Activated naive CD4-positive, alpha-beta T cell treated with anti-CD3 and anti-CD28 coated beads for 36 hours (primary cell): ENCODE data around the gene MPHOSPH9. TPM values are rescaled to one million over a fixed set of nuclear protein-coding genes. Genes with fewer than 3 reads are reported as not detected.

Experiments used
- CTCF ChIA-PET: fragments of 350-600 bp; sonication (Branson Sonifier 250); formaldehyde crosslinking; loops from one replicate; lab custom pipeline; 2021; ENCODE audit warnings: antibody characterized with exemption; lab: Charles Lee
- DNase-seq: peaks from one replicate; pipeline ENCODE4 v3.0.0-alpha.2; 2020
- H3K27ac Mint-ChIP-seq: one replicate; pipeline ENCODE4 v1.8.0; 2021; ENCODE audit warnings: mild to moderate bottlenecking, mixed read lengths
- H3K27me3 Mint-ChIP-seq: one replicate; pipeline ENCODE4 v1.8.0; 2021; ENCODE audit warnings: low read depth, mixed read lengths
- H3K36me3 Mint-ChIP-seq: one replicate; pipeline ENCODE4 v1.8.0; 2021; ENCODE audit warnings: low read depth, mixed read lengths
- H3K4me1 Mint-ChIP-seq: one replicate; pipeline ENCODE4 v1.8.0; 2021; ENCODE audit warnings: low read depth, mixed read lengths
- H3K4me3 Mint-ChIP-seq: one replicate; pipeline ENCODE4 v1.8.0; 2021; ENCODE audit warnings: mild to moderate bottlenecking, moderate library complexity, mixed read lengths
- H3K9me3 Mint-ChIP-seq: one replicate; pipeline ENCODE4 v1.8.0; 2021; ENCODE audit warnings: mixed read lengths
- intact Hi-C: fragments of 100-400 bp; cut with micrococcal nuclease; formaldehyde crosslinking; loops from one replicate; pipeline ENCODE4 v1.15.1; 2023
- total RNA-seq, 2 experiments: library from RNA; stranded (reverse); gene quantifications; one replicate each; pipeline ENCODE4 v1.2.3, GENCODE V29; 2021

The MPHOSPH9 gene
- total RNA-seq, 2 experiments from 2014 or later: 111 to 114 TPM

DNA sequence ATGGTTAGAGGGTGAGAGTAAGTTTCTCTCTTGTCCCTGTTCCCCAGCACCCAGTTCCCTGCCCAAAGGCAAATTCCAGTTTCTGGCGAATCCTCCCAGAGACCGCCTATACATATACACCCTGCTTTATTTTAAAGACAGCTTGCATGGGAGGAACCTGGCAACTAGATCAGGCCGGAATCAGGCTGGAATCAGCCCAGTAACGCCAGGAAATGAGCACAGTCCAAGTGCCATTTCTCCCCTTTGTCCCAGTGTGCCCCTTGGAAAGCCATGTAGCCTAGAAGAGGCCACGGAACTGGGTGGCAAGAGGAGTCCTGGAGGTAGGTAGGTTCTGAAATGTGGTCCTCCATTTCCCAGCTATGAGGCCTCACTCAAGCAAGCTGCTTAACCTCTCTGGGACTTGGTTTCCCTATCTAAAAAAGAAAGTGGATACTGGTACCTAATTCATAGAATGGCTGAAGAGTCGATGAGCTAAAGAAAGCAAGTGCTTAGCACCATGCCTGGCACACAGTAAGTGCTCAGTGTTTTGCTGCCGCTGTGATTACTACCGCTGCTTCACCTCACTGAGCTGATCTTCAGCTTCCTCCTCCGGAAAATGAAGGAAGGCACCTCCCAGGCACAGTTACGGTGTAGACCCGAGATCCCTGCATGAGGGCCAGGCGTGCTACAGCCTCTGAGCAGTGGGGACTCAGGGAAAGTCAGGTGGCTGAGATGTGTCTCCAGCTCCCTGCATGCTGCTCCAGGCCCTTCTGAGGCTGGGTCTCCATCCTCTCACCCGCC lies 118.4 kb downstream of the MPHOSPH9 start:
- CTCF ChIA-PET: interaction anchor here (0.7 to 2.1 kb wide), 2 partner anchors 34 to 39 kb away, joined by 3 to 9 read pairs; no protein-coding TSS in a partner anchor
- Mint-ChIP-seq H3K9me3 (no peaks in the 10 kb centered on the region), H3K4me3 (peak overlapping the region; percentile 40), H3K36me3 (peaks cover 1% of the 10 kb centered on the region), H3K4me1 (peaks cover 60% of the 10 kb centered on the region), H3K27ac (peak overlapping the region; percentile 68), H3K27me3 (no peaks in the 10 kb centered on the region)
- peak; percentile 16 for DNase-seq
- intact Hi-C loops: loop anchor here (1.0 kb wide), 1 partner anchor 38 kb away; no protein-coding TSS in a partner anchor

DNA sequence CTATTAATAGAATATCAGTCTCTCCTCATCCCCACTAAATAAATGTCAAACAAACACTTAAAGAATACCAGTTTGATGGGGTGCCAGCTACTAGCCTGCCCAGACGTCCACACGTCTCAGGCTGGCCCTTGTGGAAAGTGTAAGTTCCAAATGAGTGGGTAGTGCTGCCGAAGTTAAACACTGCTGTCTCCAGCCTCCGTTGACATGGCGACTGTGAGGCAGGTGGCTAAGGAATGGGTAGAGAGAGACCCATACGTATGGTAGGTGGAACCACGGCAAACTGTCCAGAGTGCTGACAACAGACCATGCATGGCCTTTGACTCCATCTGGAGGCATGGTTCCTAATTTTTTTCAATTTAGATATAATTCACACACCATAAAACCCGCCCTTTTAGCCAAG lies 119.9 kb downstream of the MPHOSPH9 start:
- H3K4me3 Mint-ChIP-seq: no peak overlapping the region
- CTCF ChIA-PET: no interaction called here
- H3K9me3 Mint-ChIP-seq: no peaks in the 10 kb centered on the region
- peaks cover 4% of the 10 kb centered on the region for H3K36me3 Mint-ChIP-seq
- H3K4me1 Mint-ChIP-seq: peaks cover 54% of the 10 kb centered on the region
- H3K27me3 Mint-ChIP-seq: no peaks in the 10 kb centered on the region
- intact Hi-C loops: no loop called here
- no peak for DNase-seq
- H3K27ac Mint-ChIP-seq: no peak overlapping the region

DNA sequence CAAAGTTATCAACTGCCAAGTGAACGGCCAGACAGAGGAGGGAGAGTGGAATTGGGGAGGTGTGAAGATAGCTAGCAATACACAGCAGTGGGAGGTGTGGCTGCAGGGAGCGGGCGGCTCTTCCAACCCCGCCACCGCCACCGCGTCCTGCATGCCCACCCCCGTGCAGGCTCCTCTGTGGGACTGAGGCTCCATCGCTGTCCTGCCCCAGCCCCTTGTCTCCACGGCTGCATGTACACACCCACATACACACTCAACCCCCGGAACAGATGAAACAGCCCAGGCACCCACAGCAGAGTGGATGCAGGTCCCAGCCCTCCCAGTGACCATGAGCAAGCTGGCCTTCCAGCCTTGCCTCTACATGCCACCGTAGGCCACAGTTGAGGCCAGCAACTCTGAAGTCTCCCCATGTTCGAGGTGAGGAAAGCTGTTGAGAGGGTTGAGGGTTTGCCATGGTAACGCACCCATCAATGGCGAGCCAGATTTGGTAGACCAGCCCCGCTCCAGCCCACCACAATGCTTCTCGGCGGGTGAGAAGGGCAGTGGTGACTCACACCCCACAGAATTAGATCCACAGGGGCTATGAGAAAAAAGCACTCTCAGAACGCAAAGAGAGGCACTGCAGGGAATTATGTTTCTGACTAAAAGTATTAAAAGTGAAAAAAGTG lies 121.3 kb downstream of the MPHOSPH9 start:
- intact Hi-C loops: no loop called here
- no peaks in the 10 kb centered on the region for H3K9me3 Mint-ChIP-seq
- peaks cover 4% of the 10 kb centered on the region for H3K36me3 Mint-ChIP-seq
- H3K4me3 Mint-ChIP-seq: no peak overlapping the region
- peaks cover 59% of the 10 kb centered on the region for H3K4me1 Mint-ChIP-seq
- no peaks in the 10 kb centered on the region for H3K27me3 Mint-ChIP-seq
- CTCF ChIA-PET: no interaction called here
- H3K27ac Mint-ChIP-seq: no peak overlapping the region
- DNase-seq: no peak

DNA sequence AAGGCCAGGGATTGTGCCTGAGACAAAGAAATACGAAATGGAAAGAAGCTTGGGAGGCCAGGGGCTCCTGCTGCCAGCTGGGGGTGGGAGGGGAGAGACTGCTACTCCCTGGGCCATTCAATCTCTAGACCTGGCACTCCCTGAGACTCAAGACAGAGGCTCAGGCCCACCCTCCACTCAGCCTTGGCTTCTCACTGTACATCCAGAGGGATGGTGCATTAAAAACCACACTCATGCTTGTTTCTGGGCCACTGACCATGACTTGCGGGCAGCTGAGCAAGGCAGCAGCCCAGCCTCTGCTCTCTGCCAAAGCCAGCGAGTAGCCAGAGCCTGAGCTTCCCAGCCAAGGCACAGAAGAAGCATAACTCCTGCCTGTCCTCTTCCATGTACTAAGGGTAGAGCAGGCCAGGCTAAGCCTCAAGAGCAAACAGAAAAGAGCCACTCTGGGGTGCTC lies 123.6 kb downstream of the MPHOSPH9 start:
- Mint-ChIP-seq H3K4me1 (peaks cover 56% of the 10 kb centered on the region), H3K27me3 (no peaks in the 10 kb centered on the region), H3K4me3 (no peak overlapping the region), H3K9me3 (no peaks in the 10 kb centered on the region), H3K27ac (no peak overlapping the region), H3K36me3 (peaks cover 4% of the 10 kb centered on the region)
- DNase-seq: no peak
- CTCF ChIA-PET: no interaction called here
- intact Hi-C loops: no loop called here

DNA sequence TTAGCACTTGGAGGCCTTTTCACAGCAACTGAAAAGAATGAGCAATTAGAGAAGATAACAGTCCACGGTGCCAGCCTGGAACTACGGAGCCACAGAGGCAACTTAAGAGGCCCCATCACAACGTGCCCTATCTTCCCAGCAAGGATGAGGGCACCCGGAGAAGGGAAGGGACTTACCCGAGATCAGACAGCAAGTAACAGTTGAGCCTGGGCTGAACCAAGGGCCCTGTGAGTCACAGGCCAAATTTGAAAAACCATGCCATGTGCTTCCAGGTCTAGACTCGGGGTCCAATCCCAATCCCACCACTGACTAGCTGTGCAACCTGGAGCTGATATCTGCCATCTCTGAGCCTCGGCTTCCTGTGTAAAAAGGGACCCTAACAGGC lies 124.3 kb downstream of the MPHOSPH9 start:
- no peak overlapping the region for H3K27ac Mint-ChIP-seq
- no peak for DNase-seq
- no peaks in the 10 kb centered on the region for H3K27me3 Mint-ChIP-seq
- H3K4me3 Mint-ChIP-seq: no peak overlapping the region
- peaks cover 53% of the 10 kb centered on the region for H3K4me1 Mint-ChIP-seq
- H3K36me3 Mint-ChIP-seq: peaks cover 4% of the 10 kb centered on the region
- CTCF ChIA-PET: no interaction called here
- no peaks in the 10 kb centered on the region for H3K9me3 Mint-ChIP-seq
- intact Hi-C loops: no loop called here

DNA sequence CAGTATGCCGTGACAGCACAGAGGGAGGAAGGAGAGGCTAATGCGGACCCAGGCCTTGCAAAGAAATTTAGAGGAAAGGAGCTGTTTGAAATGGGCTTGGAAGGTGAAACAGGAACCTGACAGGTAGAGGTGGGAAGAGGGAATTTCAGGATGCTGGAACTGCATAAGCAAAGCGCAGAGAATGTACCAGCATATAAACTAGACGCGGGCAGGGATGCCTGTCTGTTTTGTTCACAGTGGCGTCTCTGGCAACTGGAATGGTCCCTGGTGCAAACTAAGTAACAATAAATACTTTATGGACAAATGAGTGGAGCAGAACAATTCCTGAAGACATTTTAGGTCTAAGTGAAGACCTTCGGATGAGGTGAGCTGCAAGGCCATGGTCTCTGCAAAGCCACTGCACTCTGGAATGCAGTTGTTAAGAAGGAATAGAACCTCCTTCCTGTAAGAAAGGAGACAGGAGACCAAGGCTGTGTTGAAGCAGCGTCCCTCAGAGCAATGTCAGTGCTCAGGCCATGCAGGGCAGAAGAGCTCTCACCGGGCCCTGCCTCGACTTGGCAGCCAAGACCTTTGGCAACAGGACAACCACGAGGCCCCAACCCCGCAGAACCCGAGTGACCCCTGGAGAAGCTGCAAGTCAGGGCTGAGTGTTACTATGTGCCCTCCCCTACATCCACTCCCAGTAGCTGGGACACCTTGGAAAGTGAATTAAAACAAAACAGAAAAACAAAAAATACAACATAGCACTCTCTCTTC lies 124.8 kb downstream of the MPHOSPH9 start:
- Mint-ChIP-seq H3K4me3 (no peak overlapping the region), H3K27me3 (no peaks in the 10 kb centered on the region), H3K4me1 (peaks cover 52% of the 10 kb centered on the region), H3K27ac (peak overlapping the region; percentile 90), H3K9me3 (no peaks in the 10 kb centered on the region), H3K36me3 (peaks cover 4% of the 10 kb centered on the region)
- intact Hi-C loops: loop anchor here (1.0 kb wide), 1 partner anchor 32 kb away; no protein-coding TSS in a partner anchor
- CTCF ChIA-PET: interaction anchor here (1.3 to 1.4 kb wide), 2 partner anchors 9 to 130 kb away, joined by 3 to 5 read pairs; no protein-coding TSS in a partner anchor
- DNase-seq: no peak

DNA sequence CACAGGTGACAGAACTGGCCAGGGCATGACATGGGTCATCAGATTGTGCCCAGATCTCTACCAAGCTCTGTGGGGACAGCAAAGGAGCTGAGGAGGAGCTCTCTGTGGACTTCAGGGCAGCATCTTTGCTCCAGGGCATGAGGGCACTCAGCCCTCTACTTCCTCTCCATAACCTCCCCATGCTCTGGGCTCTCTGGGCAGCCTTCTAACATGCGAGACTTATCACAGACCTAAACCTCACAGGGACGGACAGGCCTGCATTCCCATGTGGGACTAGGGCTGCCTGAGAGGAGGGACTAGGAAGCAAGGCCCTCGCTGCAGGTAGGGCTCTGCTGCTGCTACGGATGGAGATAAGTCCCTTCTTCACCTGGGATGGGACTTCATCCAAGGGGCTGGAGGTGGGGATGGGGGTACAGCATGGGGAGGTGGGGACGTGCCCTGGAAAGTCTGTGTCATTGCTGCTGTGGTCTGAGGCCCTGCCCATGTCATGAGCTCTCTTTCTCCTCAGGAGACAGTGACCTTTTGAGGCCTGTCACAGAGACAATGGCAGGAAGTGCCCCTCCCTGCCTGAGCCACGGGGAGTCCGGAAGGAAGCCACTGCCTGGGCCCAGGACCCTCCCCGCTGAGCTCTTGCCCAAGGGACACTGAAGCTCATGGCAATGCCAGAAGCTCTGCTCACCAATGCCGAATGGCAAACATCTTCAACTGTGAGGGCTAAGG lies 126.1 kb downstream of the MPHOSPH9 start:
- Mint-ChIP-seq H3K27ac (peak overlapping the region; percentile 90), H3K9me3 (no peaks in the 10 kb centered on the region), H3K4me1 (peaks cover 57% of the 10 kb centered on the region), H3K36me3 (peaks cover 4% of the 10 kb centered on the region), H3K27me3 (no peaks in the 10 kb centered on the region), H3K4me3 (peak overlapping the region; percentile 55)
- DNase-seq: peak; percentile 86
- intact Hi-C loops: loop anchor here (1.0 kb wide), 1 partner anchor 30 kb away; no protein-coding TSS in a partner anchor
- CTCF ChIA-PET: interaction anchor here (0.9 to 1.4 kb wide), 5 partner anchors 10 to 131 kb away, joined by 3 to 5 read pairs (median 4); no protein-coding TSS in a partner anchor

DNA sequence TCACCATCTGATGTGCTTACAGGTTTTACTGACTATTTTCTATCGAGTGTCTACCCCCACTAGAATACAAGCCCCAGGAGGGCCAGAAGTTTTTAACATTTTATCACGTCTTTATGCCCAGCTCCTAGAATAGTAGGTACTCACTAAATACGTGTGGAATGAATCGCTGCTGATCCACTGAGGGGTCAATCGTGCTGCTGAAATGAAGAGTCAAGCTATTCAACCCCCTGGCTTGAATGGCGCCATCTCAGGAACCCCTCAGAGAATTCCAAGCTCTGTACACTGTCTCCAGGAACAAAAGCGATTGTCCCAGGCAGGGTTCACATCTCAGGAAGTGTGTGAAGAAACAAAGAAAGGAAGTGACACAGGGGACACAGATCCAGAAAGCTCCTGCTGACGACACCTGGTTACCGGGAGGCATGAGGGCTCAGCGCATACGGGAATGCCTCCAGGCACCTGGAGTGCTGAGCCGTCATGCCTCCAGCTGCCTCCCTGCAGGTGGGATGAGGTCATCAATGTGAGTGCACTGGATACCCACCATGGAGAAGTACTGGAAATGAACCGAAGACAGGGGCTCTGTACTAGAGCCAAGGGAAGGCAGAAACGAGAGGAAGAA lies 127.6 kb downstream of the MPHOSPH9 start:
- Mint-ChIP-seq H3K4me1 (peaks cover 54% of the 10 kb centered on the region), H3K9me3 (no peaks in the 10 kb centered on the region), H3K27me3 (no peaks in the 10 kb centered on the region), H3K27ac (peak overlapping the region; percentile 90), H3K4me3 (no peak overlapping the region), H3K36me3 (peaks cover 4% of the 10 kb centered on the region)
- no peak for DNase-seq
- CTCF ChIA-PET: interaction anchor here (1.0 kb wide), 1 partner anchor 94 kb away, joined by 3 read pairs; no protein-coding TSS in a partner anchor
- intact Hi-C loops: no loop called here

DNA sequence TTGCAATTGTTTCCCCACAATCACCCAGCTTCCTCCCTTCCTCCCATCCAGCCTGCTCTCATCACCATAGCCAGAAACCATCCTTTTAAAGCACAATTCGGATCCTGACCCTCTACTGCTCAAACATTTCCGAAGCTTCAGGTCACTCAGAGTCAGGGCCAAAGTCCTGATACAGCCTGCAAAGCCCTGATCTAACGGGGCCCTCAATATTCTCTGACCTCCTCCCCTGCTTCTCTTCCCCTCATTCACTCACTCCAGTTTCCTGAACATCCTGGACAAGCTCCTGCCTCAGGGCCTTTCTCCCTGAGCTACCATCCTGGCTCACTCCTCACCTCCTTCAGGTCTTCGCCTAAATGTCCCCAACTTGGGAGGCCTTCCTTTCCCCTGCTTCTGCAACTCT lies 128.1 kb downstream of the MPHOSPH9 start:
- Mint-ChIP-seq H3K4me1 (peaks cover 54% of the 10 kb centered on the region), H3K27me3 (no peaks in the 10 kb centered on the region), H3K27ac (no peak overlapping the region), H3K4me3 (no peak overlapping the region), H3K36me3 (peaks cover 4% of the 10 kb centered on the region), H3K9me3 (no peaks in the 10 kb centered on the region)
- DNase-seq: no peak
- intact Hi-C loops: no loop called here
- CTCF ChIA-PET: interaction anchor here (1.0 kb wide), 1 partner anchor 94 kb away, joined by 3 read pairs; no protein-coding TSS in a partner anchor
